8988T (cell line): ENCODE results near the gene SUSD4.
"Not testable (repeated sequence)": the region's sequence is repeated elsewhere in the genome, so short reads cannot be mapped to it uniquely, and the experiment has no call there.

ENCODE experiments used
- DNase-seq: peaks from one replicate; pipeline ENCODE4 v3.0.0; 2011

Gene SUSD4

GRCh38 chr1:223285452-223285851 is 78.5 kb downstream of the SUSD4 start:
- DNase-seq = no peak

- not testable (repeated sequence) for DNase-seq
Measured at GRCh38 chr1:223283697-223284096, 80.3 kb downstream of the SUSD4 start.

- DNase-seq = not testable (repeated sequence)
Measured at GRCh38 chr1:223278311-223278710, 85.7 kb downstream of the SUSD4 start.

- DNase-seq = no peak
Measured at GRCh38 chr1:223276029-223276428, 87.9 kb downstream of the SUSD4 start.

GRCh38 chr1:223273511-223273910 is 90.5 kb downstream of the SUSD4 start:
- no peak for DNase-seq

GRCh38 chr1:223271085-223271781 is 92.7 kb downstream of the SUSD4 start:
- no peak for DNase-seq

GRCh38 chr1:223270155-223270554 is 93.8 kb downstream of the SUSD4 start:
- no peak for DNase-seq

GRCh38 chr1:223269006-223269405 is 95.0 kb downstream of the SUSD4 start:
- DNase-seq = no peak

GRCh38 chr1:223266632-223267172 is 97.3 kb downstream of the SUSD4 start:
- DNase-seq = no peak

GRCh38 chr1:223264983-223265908 is 98.7 kb downstream of the SUSD4 start:
- no peak for DNase-seq

GRCh38 chr1:223264529-223264928 is 99.4 kb downstream of the SUSD4 start:
- no peak for DNase-seq

GRCh38 chr1:223261914-223262313 is 102.1 kb downstream of the SUSD4 start:
- DNase-seq = no peak

GRCh38 chr1:223260712-223261111 is 103.3 kb downstream of the SUSD4 start:
- DNase-seq = no peak

GRCh38 chr1:223259462-223259861 is 104.5 kb downstream of the SUSD4 start:
- no peak for DNase-seq

- DNase-seq = no peak
Measured at GRCh38 chr1:223258751-223259198, 105.2 kb downstream of the SUSD4 start.

GRCh38 chr1:223257856-223258550 is 106.0 kb downstream of the SUSD4 start:
- DNase-seq = no peak

GRCh38 chr1:223256034-223256433 is 107.9 kb downstream of the SUSD4 start:
- no peak for DNase-seq

- DNase-seq = no peak
Measured at GRCh38 chr1:223253916-223254315, 110.1 kb downstream of the SUSD4 start.

GRCh38 chr1:223251387-223251786 is 112.6 kb downstream of the SUSD4 start:
- not testable (repeated sequence) for DNase-seq

- DNase-seq = no peak
Measured at GRCh38 chr1:223250632-223251015, 113.4 kb downstream of the SUSD4 start.

GRCh38 chr1:223249854-223250631 is 113.9 kb downstream of the SUSD4 start:
- DNase-seq = no peak

- no peak for DNase-seq
Measured at GRCh38 chr1:223248770-223249140, 115.2 kb downstream of the SUSD4 start.
